Cerebellar nuclear complex (tissue), 1 donor: Measurements from ENCODE around the gene LRP1.
A peak's percentile ranks its signal among the peaks of the same experiment; 100 is the strongest.

ENCODE experiments used
- DNase-seq, 2 experiments: peaks; one replicate each; lab custom pipeline; 2025; lab: John Stamatoyannopoulos, UW

LRP1 gene

DNA sequence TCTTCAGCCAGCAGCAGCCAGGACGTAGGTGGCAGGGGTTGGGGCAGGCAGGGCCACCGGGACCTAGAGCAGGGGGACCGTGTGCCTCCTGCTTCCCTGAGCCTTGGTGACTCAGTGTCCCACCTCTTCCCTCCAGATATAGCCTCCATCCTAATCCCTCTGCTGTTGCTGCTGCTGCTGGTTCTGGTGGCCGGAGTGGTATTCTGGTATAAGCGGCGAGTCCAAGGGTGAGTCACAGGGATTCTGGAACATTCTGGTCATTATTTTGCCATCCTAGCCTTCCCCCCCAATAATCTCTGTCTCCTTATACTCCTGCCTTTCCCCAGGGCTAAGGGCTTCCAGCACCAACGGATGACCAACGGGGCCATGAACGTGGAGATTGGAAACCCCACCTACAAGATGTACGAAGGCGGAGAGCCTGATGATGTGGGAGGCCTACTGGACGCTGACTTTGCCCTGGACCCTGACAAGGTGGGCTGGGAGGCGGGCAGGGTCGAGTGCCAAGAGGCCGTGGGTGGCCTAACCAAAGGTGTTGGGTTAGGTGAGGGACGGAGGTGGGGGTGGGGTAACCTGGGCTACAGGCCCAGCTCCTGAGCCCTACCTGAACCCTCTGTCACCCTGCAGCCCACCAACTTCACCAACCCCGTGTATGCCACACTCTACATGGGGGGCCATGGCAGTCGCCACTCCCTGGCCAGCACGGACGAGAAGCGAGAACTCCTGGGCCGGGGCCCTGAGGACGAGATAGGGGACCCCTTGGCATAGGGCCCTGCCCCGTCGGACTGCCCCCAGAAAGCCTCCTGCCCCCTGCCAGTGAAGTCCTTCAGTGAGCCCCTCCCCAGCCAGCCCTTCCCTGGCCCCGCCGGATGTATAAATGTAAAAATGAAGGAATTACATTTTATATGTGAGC lies 83.8 kb downstream of the LRP1 start:
- no peak for DNase-seq

DNA sequence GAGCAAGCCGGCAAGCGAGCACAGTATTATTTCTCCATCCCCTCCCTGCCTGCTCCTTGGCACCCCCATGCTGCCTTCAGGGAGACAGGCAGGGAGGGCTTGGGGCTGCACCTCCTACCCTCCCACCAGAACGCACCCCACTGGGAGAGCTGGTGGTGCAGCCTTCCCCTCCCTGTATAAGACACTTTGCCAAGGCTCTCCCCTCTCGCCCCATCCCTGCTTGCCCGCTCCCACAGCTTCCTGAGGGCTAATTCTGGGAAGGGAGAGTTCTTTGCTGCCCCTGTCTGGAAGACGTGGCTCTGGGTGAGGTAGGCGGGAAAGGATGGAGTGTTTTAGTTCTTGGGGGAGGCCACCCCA lies 84.4 kb downstream of the LRP1 start:
- no peak for DNase-seq

DNA sequence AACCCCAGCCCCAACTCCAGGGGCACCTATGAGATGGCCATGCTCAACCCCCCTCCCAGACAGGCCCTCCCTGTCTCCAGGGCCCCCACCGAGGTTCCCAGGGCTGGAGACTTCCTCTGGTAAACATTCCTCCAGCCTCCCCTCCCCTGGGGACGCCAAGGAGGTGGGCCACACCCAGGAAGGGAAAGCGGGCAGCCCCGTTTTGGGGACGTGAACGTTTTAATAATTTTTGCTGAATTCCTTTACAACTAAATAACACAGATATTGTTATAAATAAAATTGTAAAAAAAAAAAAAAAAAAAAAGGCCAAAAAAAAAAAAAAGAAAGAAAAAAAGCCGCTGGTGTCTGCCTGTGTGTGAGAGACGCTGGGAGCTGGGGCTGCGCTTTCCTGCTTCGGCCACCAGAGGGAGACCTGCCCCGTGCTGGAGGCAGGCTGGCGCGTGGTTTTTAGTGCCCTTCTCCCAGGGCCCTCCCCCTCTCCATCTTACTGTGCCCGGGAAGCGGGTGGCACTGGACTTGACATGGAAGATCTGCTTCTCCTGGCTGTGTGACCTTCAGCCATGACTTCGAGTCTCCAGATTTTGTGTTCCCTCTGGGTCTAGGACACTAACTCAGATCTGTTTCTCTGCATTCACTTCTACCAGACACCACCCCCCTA lies 84.9 kb downstream of the LRP1 start:
- DNase-seq: peak; percentile 52 to 86

DNA sequence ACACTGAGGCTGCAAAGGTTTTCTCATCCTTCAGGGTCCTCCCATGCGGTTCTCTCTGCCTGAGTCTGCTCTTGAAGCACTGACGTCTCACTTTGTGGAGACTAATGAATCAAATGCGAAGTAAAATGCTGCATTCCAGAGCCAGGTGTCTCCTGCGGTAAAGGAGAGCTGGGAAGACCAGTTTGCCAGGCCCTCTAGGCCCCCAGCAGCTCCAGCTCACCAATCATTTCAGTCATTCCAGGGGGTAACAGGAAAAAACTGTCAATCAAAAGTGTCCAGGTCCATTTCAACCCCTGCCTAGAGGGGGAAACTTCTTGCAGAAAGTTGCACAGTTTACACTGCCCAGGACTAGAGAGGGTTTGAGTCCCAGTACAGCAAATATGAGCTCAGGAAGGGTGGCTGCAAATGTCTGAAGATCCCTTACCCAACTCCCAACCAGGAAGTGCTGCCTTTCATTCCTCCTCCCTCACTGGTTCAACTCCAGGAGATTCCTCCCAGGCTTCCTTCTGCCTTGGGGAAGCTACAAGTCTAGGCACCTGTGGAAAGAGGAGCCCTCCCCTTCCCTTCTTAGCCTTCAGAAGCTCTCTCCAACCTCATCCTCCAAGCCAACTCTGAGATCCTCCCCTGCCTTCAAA lies 85.6 kb downstream of the LRP1 start:
- no peak for DNase-seq

DNA sequence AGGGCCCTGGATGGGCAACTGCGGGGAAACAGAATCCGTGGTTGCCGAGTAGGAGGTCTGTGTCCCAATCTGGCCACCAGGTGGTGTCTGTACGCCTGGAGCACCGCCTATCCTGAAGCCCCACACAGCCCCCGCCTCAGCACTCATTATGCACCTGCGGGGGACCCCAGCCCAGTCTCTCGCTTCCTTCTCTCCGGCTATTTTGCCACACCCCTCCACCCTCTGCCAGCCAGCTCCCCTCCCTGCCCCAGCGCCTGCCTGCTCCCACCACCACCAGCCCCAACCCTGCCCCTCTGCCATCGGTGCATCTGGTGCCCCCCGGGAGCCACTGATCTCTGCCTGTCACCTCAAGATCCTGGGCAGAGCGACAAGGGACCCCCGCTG lies 86.1 kb downstream of the LRP1 start:
- DNase-seq: no peak

DNA sequence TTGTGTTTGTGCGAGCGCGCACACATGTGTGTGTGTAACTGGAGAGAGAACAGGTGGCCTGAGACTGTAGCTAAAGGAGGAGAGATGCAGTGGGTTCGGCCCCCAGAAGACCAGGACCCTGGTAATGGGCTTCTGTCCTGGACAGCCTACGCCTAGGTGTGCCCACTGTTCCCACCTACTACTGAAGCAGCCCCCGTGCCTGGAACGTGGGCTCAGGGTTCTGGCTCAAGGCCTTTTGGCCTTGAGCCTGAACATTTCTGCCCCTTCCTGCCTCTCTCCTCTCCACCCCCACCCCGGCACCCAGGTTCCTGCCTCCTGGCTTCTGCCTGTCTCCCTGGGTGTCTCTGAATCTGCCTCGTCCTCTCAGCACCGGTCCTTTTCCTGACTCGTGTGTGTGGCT lies 86.8 kb downstream of the LRP1 start:
- DNase-seq: no peak

DNA sequence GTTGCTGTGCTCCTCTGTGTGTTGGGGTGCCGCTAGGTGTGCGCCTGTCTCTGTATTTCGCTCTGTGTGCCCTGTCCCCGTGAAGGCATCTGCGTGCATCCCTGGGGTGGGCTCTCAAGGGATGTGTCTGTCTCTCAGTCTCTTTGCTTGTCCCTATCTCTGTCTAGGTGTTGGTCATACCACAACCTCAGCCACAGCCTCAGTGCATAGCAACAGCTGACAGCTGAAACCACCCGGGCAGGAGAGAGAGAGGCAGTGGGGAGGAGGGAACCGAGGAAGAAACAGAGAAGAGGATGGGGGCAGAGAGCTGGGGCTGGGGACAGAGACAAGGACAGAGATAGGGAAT lies 87.4 kb downstream of the LRP1 start:
- DNase-seq: no peak

DNA sequence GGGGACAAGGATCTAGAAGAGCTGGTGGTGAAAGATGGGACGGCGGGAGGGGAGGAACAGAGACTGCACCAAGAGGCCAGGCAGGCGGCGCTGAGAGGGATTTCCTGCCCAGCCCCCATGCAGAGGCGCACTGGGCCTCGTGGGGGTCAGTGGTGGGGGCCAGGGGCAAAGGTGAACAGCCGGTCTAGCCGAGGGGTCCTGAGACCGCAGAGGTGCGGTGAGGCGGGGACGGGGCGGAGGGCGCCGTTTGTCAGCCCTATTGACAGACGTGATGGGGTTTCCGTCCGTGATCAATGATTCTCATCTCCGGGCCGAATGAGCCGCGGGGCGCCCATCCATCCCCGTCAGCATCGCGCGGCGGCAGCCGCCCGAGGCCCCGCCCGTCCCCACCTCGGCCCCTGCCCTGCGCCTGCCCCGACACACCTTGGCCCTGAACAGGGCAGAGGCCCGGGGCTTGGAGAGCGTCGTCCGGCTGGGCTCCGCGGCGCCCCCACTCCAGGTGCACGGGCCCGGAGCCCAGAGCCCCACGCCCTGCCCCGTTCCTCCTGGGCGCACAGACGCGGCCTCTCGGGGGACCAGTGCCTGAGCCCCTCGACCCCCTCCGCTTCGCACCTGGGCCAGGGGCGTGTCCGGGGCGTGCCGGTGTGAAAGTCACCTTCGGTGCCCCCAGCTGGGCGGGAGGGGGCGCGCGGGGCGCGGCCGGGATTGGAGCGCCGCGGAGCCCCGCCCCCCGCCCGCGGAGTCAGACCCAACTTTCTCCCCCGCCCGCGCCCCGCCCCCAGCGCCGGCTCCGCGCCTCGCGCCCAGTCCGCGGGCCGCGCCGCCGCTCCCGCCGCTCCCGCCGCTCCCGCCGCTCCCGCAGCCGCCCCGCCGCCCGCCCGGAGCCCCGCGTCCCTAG lies 88.0 kb downstream of the LRP1 start, which contains the start of gene NXPH4:
NXPH4 (plus strand) TSS at position 781 of the 898 bp plus-strand sequence. CDS start 176 bp downstream, outside the sequence.
- DNase-seq: no peak

DNA sequence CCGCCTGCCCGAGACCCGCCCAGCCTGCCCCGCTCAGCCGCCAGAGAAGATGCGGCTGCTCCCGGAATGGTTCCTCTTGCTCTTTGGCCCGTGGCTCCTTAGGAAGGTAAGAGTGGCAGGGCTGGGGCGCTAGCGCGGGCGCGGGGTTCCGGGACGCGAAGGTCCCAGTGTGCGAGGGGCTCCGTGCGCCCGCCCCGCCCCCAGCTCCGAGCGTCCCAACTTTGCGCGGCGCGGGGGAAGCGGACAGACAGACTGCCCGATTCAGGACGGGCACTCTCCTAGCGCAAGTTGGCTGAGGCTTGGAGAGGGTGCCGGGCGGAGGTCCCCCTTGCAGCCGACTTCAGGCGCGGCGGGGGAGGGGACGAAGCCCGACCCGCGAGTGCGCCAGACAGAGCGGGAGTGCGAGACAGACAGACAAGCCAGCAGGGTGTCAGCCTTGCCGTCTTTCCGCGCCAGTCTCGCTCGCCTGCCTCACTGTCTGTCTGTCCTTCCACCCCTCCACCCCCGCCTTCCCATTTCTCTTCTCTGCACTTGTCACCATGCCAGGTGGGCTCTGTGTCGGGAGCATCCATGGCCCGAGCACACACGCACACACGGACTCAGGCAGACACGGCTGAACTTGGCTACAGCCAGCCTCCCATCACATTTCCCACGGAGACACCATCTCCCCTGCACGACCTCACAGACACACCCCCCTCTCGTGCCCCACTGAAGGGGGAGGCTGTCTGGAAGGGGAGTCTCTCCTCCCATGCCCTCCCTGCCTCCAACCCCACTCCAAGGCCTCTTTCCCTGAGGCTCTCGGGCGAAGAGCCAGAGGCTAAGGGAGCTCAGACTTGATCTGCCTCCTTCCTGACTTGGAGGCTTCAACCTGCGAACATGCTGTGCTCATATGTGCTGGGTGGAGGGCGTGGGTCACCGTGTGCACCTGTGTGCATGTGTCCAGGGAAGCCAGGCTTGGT lies 88.9 kb downstream of the LRP1 start:
- no peak for DNase-seq

DNA sequence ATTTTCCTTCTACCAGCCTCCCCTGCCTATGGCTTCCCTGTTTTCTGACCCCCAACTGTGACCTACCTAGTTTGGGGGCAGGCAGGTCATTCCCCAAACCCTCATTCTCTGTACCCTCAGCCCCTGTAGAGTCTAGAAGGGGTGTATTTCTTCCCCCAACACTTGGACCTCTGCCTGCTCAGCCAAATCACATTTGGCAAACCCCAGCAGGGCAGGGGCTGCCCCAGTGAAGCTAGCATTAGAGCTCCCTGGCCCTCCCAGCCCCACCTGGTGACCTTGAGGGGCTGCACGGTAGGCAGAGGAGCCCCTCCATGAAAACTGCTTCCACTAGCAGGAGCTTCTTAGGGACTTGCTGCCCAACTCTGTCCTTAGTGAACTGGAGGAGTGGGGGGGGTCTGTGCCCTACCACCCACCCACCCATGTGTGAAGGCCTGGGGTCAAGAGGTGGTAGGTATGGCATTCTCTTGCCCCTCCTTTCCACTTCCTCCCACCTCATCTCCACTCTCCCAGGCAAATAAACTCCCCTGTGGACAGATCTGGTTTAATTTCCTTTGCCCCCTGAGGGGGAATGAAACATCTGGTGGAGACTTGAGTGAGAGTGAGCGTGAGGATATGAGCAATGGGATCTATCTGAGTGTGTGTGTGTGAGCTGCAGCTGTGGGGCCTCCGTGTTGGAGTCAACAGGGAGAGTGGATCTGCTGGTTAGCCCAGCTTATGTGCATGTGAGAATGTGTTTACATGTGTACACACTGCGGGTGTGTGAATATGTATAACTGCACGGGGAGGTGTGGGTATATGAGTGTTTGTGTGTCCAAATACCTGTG lies 90.0 kb downstream of the LRP1 start:
- DNase-seq: no peak

DNA sequence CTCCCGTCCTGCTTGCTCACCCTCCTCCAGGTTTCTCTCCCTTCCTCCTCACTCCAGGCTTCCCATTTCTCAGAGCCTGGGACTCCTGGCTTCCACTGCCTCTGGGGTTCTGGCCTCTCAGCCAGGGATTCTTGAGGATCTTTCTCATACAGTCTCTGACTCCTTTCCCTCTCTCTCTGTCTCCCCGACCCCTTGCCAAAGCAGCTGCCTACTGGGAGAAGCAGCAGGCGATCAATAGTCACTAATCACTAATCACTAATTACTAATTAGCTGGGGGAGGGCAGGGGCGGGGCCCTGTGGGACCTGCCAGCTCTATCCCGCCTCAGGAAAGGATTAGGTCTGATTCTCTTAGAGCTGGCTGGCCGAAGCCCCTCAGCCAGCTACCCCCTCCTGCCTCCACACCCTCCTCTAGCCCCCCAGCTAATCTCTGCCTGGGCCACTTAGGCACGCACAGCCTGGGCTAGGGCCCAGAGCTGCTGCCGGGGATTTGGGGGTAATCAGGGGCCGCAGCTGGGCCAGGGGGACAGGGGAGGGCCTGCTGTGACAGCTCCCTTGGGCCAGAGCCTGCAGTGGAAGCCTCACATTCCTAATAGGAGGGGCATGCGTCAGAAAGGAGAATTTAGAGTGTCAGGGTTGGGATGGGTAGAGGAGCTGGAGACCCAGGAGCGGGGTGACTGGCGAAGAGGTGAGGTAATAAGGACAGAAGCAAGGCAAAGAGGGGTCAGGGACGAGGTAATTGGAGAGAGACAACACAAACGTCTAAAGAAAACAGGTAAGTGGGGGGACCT lies 91.1 kb downstream of the LRP1 start:
- DNase-seq: no peak

DNA sequence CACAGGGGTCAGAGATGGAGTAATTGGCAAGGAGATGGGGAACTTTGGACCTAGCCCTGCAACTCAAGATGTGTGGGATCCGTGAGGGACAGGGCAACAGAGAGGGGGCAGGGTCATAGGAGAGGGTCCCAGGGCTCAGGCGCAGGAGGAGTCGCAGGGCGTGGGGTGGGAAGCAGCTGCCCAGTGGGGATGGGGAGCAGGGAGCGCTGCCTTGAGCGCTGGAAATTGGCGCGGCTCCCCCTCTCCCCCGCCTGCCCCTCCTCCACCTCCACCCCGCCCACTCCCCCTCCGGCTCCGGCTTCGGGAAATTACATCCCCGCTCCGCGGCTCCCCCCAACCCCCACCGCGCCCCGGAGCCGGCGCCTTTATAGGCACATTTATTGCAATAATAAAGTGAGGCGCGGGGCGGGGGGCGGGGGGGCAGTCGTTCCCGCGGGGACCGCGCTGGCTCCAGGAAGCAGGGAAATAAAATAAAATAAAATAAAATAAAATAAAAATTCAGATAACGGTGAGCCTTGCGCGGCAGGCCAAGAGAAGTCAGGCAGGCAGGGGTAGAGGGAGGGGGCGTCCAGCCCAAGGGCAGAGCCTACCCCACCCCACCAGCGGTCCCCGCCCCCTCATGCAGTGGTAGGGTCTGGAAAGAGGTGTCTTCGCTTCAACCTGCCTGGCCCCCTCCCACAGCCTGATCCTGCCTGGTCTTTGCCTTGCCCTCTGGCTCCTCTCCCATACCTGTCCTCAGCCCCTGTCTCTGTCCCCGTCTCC lies 91.9 kb downstream of the LRP1 start:
- no peak for DNase-seq

DNA sequence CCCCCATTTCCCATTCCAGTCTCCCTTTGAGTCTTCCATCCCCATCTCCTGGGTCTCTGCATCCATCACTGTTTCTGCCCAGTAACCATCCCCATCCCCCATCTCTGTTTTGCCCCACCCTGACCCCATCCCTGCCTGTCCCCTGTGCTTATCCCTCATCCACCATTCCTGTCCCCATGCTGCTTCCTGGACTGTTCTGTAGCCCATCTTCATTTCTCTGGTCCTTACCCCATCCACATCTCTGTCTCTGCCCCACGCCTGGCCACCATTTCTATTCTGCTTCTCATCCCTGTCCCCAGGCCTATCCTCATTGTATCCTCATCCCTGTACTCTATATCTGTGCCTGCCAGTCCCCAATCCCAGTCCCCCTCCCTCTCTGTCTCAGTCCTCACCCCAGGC lies 92.5 kb downstream of the LRP1 start:
- no peak for DNase-seq

DNA sequence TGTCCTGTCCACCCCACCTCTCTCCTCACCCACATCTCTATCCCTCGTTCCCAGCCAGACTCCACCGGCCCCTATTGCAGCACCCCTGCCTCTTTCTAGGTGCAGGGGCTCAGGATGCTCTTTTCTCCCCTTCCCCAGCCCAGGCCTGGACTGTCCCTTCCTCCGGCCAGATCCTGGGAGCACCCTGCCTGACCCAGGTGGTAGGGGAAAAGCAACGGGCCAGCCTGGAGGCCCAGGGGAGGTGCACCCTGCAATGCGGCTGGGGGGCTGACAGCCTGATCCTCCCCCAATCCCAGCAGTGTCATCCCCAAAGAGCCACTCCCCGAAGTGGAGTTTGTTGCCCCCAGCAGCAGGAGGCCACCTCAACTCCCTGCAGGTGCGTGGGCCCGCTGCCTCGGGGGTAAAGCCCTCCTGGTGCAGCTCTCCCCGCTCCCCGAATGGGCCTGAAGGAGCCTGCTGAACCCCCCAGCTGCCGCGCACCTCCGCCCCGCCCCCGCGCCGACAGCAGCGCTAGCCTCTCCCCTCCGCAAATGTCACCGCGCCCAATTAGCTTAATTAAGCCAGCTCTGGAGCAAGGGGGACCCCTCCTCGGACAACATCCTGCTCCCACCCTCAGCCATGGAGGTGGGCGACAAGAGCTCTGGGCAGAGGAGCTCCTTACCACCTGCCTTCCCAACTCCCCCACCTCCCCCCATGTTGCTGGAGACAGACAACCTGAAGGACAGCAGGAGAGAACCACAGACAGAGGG lies 93.1 kb downstream of the LRP1 start:
- no peak for DNase-seq

DNA sequence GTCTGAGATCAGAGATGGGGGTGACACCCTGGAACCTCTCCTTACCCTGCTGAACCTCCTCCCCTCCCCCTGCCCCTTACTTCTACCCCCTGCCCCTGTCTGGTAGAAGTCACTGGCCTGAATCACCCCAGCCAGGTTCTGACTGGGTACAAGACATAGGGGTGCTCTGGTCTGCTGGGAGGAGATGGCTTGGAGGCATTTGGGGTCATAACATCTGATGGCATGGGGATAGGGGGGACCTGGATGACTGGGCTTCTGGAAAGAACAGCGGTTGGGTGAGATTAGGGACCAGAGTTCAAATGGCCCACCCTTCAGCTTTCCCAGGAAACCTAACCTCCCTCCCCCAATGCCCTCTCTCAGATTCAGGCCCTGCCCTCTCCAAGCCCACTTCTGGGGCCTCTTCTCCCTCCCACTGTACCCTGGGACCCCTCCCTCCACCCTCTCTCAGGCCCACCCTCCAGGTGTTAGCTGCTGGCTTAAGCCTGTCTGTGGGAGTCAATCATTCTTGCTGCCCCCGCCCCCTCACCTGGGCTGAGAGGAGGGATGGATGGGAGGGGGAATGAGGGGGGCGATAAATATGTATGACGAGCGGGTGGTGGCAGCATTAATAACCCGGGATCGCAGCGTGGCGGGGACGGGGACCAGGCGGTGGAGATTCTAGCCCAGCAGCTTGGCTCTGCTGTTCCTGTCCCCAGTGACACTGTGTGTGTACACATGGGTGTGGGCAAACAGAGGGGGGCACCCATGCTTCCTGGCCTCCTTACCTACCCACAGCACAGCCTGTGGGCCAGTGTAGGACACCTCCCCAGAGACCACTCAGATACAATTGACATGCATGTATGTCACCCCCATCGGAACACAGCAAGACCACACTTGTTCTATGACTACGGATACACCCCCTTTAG lies 94.3 kb downstream of the LRP1 start:
- no peak for DNase-seq
